T-helper 2 cell treated with Interferon-gamma antibody and Interleukin-4, amounts not matched to agents 100 ng/mL and 5 ng/mL, for 36 hours (primary cell): ENCODE data around the gene GIT2. TPM values are rescaled to one million over a fixed set of nuclear protein-coding genes. Genes with fewer than 3 reads are reported as not detected.

Experiments
- intact Hi-C: fragments of 100-400 bp; cut with micrococcal nuclease; formaldehyde crosslinking; loops from one replicate; pipeline ENCODE4 v1.15.1; 2023
- total RNA-seq: library from RNA; stranded (reverse); gene quantifications from 2 replicates; pipeline ENCODE4 v1.2.3, GENCODE V29; 2022

Gene GIT2
- total RNA-seq, 1 donor from 2014 or later = 106 TPM

- intact Hi-C loops = no loop called here
Observed at GRCh38 chr12:109983432-109984142, 12.6 kb downstream of the GIT2 start.

- intact Hi-C loops = no loop called here
Observed at GRCh38 chr12:109982210-109982609, 14.0 kb downstream of the GIT2 start.

GRCh38 chr12:109981311-109981710 lies 14.9 kb downstream of the GIT2 start:
- intact Hi-C loops = loop anchor here (2.0 kb wide), 1 partner anchor 13 kb away; no protein-coding TSS in a partner anchor

- intact Hi-C loops = no loop called here
Observed at GRCh38 chr12:109972821-109973220, 23.3 kb downstream of the GIT2 start.

- intact Hi-C loops = no loop called here
Observed at GRCh38 chr12:109968801-109969200, 27.4 kb downstream of the GIT2 start.

- intact Hi-C loops = no loop called here
Observed at GRCh38 chr12:109968032-109968420, 28.1 kb downstream of the GIT2 start.

- intact Hi-C loops = no loop called here
Observed at GRCh38 chr12:109967383-109968031, 28.7 kb downstream of the GIT2 start.

GRCh38 chr12:109966546-109966945 lies 29.6 kb downstream of the GIT2 start:
- intact Hi-C loops = no loop called here

GRCh38 chr12:109963743-109964429 lies 32.3 kb downstream of the GIT2 start:
- intact Hi-C loops = no loop called here

GRCh38 chr12:109963330-109963729 lies 32.8 kb downstream of the GIT2 start:
- intact Hi-C loops = no loop called here

- intact Hi-C loops = no loop called here
Observed at GRCh38 chr12:109962398-109962797, 33.8 kb downstream of the GIT2 start.

- intact Hi-C loops = no loop called here
Observed at GRCh38 chr12:109961612-109962011, 34.6 kb downstream of the GIT2 start.

- intact Hi-C loops = no loop called here
Observed at GRCh38 chr12:109961201-109961600, 35.0 kb downstream of the GIT2 start.

- intact Hi-C loops = no loop called here
Observed at GRCh38 chr12:109959411-109960093, 36.6 kb downstream of the GIT2 start.

- intact Hi-C loops = no loop called here
Observed at GRCh38 chr12:109958374-109958773, 37.8 kb downstream of the GIT2 start.

- intact Hi-C loops = no loop called here
Observed at GRCh38 chr12:109953656-109954055, 42.5 kb downstream of the GIT2 start.

- intact Hi-C loops = no loop called here
Observed at GRCh38 chr12:109952873-109953272, 43.3 kb downstream of the GIT2 start.

GRCh38 chr12:109952160-109952858 lies 43.9 kb downstream of the GIT2 start:
- intact Hi-C loops = no loop called here

- intact Hi-C loops = no loop called here
Observed at GRCh38 chr12:109951751-109952150, 44.4 kb downstream of the GIT2 start.

GRCh38 chr12:109951136-109951535 lies 45.0 kb downstream of the GIT2 start:
- intact Hi-C loops = no loop called here

GRCh38 chr12:109950625-109951024 lies 45.5 kb downstream of the GIT2 start:
- intact Hi-C loops = no loop called here
